Ovary (tissue), 9 donors: ENCODE results near the gene GCKR. TPM values are rescaled to one million over a fixed set of nuclear protein-coding genes. Genes with fewer than 3 reads are reported as not detected.
A peak's percentile ranks its signal among the peaks of the same experiment; 100 is the strongest.

Experiments used
- DNase-seq, 5 donors: peaks; one replicate each; pipeline ENCODE4 v3.0.0-alpha.2; 2019 to 2020
- H3K27ac ChIP-seq, 2 donors: fragments of 200-600 bp; one replicate each; pipeline versions ENCODE4 v1.5.1 to v1.8.0; 2019 to 2022
- H3K27me3 ChIP-seq: fragments of 200-600 bp; one replicate; pipeline ENCODE4 v1.8.0; 2022
- H3K36me3 ChIP-seq: fragments of 200-600 bp; sonication (generic); one replicate; pipeline ENCODE4 v1.5.1; 2019
- H3K4me1 ChIP-seq: one replicate; pipeline ENCODE4 v1.8.1; 2013; ENCODE audit warnings: mild to moderate bottlenecking, moderate library complexity; ENCODE audit not compliant: insufficient read depth
- H3K4me3 ChIP-seq: fragments of 200-600 bp; sonication (generic); one replicate; pipeline ENCODE4 v1.5.1; 2017
- H3K9me3 ChIP-seq, 2 donors: fragments of 200-600 bp in 1 of 2; sonication (generic) in 1 of 2; one replicate each; pipeline versions ENCODE4 v1.5.1 to v1.8.1; 2013 to 2019; ENCODE audit warnings: mild to moderate bottlenecking in 1 of 2, moderate library complexity in 1 of 2
- CTCF ChIP-seq, 3 donors: fragments of 450-650 bp in 2 of 3; fragments of 200-600 bp in 1 of 3; IDR thresholded peaks; one replicate each; pipeline versions ENCODE4 v1.5.1 to v1.8.0; 2016 to 2022; ENCODE audit warnings: antibody characterized with exemption in 3 of 3, mild to moderate bottlenecking in 1 of 3
- EP300 ChIP-seq: sonication (generic); formaldehyde crosslinking; IDR thresholded peaks from one replicate; pipeline ENCODE4 v1.6.1; 2017; ENCODE audit warnings: antibody characterized with exemption
- POLR2A ChIP-seq: fragments of 450-650 bp; IDR thresholded peaks from one replicate; pipeline ENCODE4 v1.6.1; 2017; ENCODE audit warnings: antibody characterized with exemption, mild to moderate bottlenecking, moderate library complexity
- WGBS, 3 donors: extraction: QIAGEN DNeasy Blood & Tissue Kit in 1 of 3; methylation state at CpG; one replicate each; pipeline versions ENCODE4 v1.1.5 to v1.1.7; 2013 to 2017; 5-methylcytosine and 5-hydroxymethylcytosine counted together
- intact Hi-C, 4 donors: fragments of 100-400 bp; cut with DNase I; formaldehyde crosslinking; loops; one replicate each; pipeline versions ENCODE4 v1.11.0 to v1.15.1; 2022 to 2023
- polyA plus RNA-seq, 2 donors: library from polyadenylated mRNA; stranded (reverse); fragments of 200-250 nt in 1 of 2; fragments of 350-450 nt in 1 of 2; fragmentation: Illumina TruSeq in 1 of 2; extraction: RNeasy Lipid Tissue Mini Kit (QIAGEN cat#74804) in 1 of 2; gene quantifications; one replicate each; pipeline ENCODE4 v1.2.3, GENCODE V29; 2013 to 2014
- total RNA-seq, 7 donors: library from RNA; depleted of rRNA in 2 of 7; stranded (reverse); fragments of >200 nt in 2 of 7; fragmentation: NEBNext Ultra II Directional in 3 of 7; extraction: Animal tissue kit (Norgen Biotek cat#: 25700) in 3 of 7; gene quantifications; one replicate each; pipeline versions ENCODE4 v1.1.0 to v1.2.4, GENCODE V29; 2016 to 2023
- donor health status: DM: no; HTN: no; CAD: no; lungs with moderate emphysema.
- donor health status: DM: no; HTN: no; CAD: no.
- donor health status: Bipolar disorder and iron deficiency.
- donor health status: DM: yes; HTN: yes; CAD: no.
- donor health status: DM: no; HTN: no; CAD: no.
- donor health status: DM: yes; HTN: yes; CAD: no.

Gene GCKR
- total and polyA plus RNA-seq, 9 donors, result 1.3 to 14.5 (median 5.1) TPM

DNA sequence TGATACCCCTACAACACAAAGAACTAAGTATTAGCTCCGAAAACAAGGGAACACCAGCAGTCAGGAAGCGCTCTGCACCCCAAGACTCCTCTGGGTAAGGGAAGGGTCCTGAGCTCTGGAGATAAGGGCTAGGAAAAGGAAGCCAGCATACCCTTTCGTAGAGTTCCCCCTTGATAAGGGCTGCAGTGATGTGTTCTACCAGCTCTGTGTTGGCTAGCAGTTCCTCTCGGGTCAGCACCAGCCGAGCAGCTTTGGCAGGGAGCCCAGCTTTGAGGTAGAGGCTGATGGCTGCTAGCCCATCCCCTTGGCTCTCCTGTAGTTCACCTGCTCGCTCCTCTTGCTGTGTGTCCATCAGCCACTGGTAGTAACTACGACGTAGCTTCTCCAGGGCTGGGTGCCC, 35.5 kb upstream of the GCKR start:
- 85 to 92% (median 89%) methylated on average over 8 of the region's 8 CpGs for WGBS, 3 donors
- intact Hi-C loops, result no loop called here
- Histone ChIP-seq H3K9me3 (no peaks in the 10 kb centered on the region), H3K27me3 (no peaks in the 10 kb centered on the region), H3K27ac (no peak overlapping the region), H3K36me3 (no peaks in the 10 kb centered on the region), H3K4me1 (no peaks in the 10 kb centered on the region), H3K4me3 (no peak overlapping the region)
- TF ChIP-seq EP300 (no peak), POLR2A (no peak), CTCF (IDR thresholded peaks at IDR 0.05) (no peak)
- DNase-seq, result no peak

- H3K36me3 ChIP-seq, result no peaks in the 10 kb centered on the region
- DNase-seq, result no peak
- intact Hi-C loops, result no loop called here
- no peaks in the 10 kb centered on the region for H3K4me1 ChIP-seq
- H3K4me3 ChIP-seq, result no peak overlapping the region
- H3K27me3 ChIP-seq, result no peaks in the 10 kb centered on the region
- no peaks in the 10 kb centered on the region for H3K9me3 ChIP-seq
- TF ChIP-seq POLR2A (no peak), EP300 (no peak), CTCF (IDR thresholded peaks at IDR 0.05) (no peak)
- H3K27ac ChIP-seq, result no peak overlapping the region
- WGBS, 3 donors, result 95 to 97% (median 95%) methylated on average over 7 of the region's 7 CpGs
Measured at GRCh38 chr2:27464443-27464842, 32.2 kb upstream of the GCKR start.

DNA sequence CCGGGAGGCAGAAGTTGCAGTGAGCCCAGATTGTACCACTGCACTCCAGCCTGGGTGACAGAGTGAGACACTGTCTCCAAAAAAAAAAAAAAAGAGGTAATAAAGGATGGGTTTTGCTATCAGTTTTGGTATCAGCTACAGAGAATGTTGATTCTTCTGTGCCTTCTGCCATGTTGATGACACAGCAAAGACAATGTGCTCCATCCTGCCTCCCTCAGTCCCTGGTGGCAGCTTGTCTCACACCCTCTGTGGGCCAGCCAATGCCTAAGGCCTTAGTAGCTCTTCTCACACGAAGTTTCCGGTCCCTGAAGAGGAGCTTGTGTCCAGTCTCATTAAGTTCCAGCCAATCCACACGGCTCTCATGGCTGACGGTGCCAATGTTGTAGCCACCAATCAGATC, 24.7 kb upstream of the GCKR start:
- no peak for DNase-seq
- Histone ChIP-seq H3K27me3 (no peaks in the 10 kb centered on the region), H3K36me3 (no peaks in the 10 kb centered on the region), H3K27ac (no peak overlapping the region), H3K4me3 (no peak overlapping the region), H3K9me3 (no peaks in the 10 kb centered on the region), H3K4me1 (no peaks in the 10 kb centered on the region)
- TF ChIP-seq CTCF (IDR thresholded peaks at IDR 0.05), result no peak
- TF ChIP-seq EP300, result no peak
- TF ChIP-seq POLR2A, result no peak
- 89 to 90% (median 90%) methylated on average over 5 of the region's 5 CpGs for WGBS, 3 donors
- intact Hi-C loops, result no loop called here

DNA sequence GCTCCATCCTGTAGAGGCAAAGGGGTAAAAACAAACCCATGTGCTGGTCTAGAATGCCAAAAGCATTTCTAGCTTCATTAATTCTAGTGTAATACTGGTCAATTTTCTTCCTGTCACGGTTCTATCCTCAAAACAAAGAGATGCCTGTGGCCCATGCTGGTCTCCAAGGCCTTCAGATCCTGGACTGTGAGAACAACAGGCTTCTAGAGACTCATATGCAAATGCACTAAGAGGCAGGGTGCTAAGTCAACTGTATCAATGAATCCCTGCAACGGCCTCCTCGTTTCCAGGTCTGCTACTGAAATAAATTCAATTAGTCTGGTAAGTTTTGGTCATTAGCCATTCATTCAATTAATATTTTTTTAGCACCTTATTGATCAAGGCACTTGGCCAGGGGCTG, 11.1 kb upstream of the GCKR start:
- Histone ChIP-seq H3K4me1 (peaks cover 2% of the 10 kb centered on the region), H3K27ac (no peak overlapping the region), H3K9me3 (no peaks in the 10 kb centered on the region), H3K27me3 (no peaks in the 10 kb centered on the region), H3K4me3 (no peak overlapping the region), H3K36me3 (no peaks in the 10 kb centered on the region)
- 52 to 75% (median 69%) methylated on average over 3 of the region's 3 CpGs for WGBS, 3 donors
- intact Hi-C loops, result no loop called here
- TF ChIP-seq POLR2A (no peak), EP300 (no peak), CTCF (IDR thresholded peaks at IDR 0.05) (no peak)
- DNase-seq, result no peak

DNA sequence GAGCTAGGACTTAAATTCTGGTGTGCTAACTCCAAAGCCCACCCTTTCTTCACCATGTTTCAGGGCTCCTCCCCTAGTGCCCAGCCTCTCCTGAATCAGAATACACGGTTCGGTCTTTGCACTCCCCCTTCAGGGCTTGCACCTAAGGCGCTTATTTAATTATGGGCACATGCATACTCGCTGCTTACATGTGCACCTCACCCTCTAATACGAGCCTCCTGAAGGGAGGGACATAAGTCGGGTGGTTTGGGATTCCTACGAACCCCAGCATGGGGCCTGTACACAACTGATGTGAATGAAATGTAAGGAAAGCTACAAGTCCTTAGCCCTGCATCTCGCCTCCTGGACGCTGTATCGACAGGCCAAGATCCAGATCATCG, 7.5 kb upstream of the GCKR start:
- peaks cover 5% of the 10 kb centered on the region for H3K4me1 ChIP-seq
- no peaks in the 10 kb centered on the region for H3K9me3 ChIP-seq
- WGBS, 3 donors, result 1 to 2% (median 1%) methylated on average over 11 of the region's 11 CpGs
- H3K4me3 ChIP-seq, result peak overlapping the region; percentile 67
- no peaks in the 10 kb centered on the region for H3K36me3 ChIP-seq
- H3K27ac ChIP-seq, result peak overlapping the region; percentile 33 to 77
- no peaks in the 10 kb centered on the region for H3K27me3 ChIP-seq
- TF ChIP-seq CTCF (IDR thresholded peaks at IDR 0.05) (peak in 1 of 3 donors; percentile 24), POLR2A (no peak)
- intact Hi-C loops, result no loop called here
- DNase-seq, result peak in 3 of 5 donors; percentile 26 to 38 (median 30)
